NCI-H2029 (cell line): ENCODE data around the gene CADPS2.

Experiments
- DNase-seq: peaks from one replicate; lab custom pipeline; 2025; lab: John Stamatoyannopoulos, UW

The CADPS2 gene

DNA sequence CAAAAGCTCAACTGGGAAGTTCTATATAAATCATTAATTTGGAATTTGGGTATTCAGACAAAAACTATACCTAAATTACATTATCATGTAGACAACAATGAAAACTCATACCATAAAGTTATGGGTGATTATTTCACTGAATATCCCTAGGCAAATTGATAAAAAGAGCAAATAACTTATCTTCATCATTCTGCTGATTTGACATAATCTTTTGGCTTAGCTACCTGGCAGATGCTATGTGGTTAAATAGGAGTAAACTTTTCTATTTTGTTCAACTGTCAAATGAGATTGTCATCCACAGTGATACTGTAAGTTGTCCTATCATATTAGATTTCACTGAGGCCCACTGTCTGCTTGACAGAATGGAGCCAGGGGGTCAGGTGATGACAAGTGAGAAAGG lies 432.8 kb downstream of the CADPS2 start:
- DNase-seq = no peak

DNA sequence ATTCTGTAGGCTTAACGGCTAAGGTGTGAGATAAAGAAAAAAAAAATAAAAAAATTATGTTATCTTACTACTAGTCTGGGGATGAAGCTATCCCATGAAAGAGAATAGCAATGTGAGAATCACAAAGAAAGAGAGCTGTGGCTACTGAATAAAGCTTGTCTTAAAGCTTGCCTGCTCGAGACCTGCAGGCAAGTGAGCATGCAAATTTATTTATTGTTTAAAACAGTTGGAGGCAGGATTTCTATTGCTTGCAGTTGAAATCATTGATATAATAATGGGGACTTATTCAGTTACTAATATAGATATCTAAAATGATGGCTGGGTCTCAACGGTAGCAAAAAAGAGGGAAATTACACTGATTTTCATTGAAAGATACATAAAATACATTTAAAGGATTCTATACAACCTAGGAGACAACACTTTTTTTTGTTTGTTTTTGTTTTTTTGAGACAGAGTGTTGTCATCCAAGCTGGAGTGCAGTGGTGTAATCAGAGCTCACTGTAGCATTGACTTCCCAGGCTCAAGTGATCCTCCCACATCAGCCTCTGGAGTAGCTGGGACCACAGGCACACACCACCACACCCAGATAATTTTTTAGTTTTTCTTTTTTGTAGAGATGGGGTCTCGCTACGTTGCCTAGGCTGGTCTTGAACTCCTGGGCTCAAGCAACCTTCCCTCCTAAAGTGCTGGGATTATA lies 437.2 kb downstream of the CADPS2 start:
- DNase-seq = no peak

DNA sequence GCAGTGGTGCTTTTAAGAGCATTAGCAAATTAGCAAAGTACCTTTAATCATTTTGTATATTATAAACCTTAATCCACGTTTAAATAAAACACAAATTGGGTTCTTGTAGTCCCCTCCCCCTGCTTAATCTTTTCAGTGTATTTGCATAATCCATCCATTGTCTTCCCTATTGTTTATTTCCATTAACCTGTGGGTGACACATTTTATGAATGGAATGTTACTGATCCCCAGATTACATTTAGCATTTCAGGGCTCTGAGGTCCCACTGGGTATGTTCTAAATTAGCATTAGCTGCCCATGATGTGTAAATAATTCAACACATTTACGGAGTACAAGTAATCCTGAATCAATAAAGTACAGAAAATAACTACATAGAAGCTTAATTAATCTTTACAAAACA lies 443.3 kb downstream of the CADPS2 start:
- no peak for DNase-seq

DNA sequence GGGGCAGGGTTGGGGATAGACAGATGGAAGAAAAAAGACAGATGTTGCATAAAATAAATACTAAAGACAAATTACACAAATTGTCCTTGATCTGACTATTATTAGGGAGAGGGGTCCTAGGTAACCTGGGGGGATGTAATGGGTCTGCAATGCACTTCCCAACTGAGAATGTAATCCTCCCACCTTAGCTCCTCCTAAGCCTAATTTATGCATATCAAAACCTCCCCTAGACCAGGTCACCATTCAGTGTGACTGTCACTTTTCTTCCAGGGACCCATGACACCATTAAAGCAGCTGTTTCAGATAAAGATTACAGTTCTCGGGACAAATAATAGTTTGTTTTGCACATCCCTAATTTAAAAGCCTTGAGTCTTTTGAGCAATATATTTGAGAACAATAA lies 447.8 kb downstream of the CADPS2 start:
- DNase-seq = no peak

DNA sequence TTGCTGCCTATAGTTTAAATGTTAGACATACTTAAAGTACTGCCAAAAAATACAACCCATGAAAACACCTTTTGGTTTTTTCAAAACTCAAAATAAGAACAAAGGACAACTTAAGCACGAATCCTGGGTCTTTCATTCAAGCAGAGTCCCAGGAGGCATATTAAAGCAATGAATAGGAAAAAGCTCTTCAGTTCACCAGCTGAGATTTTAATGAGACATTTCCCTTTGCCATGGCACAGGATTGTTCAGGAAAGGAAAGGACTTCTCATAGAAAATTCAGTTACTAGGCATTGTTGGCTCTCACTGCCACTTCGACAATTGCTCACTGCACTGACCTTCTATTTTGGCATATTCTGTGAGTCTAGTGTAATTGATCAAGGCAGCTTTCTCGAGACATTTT lies 448.3 kb downstream of the CADPS2 start:
- no peak for DNase-seq

DNA sequence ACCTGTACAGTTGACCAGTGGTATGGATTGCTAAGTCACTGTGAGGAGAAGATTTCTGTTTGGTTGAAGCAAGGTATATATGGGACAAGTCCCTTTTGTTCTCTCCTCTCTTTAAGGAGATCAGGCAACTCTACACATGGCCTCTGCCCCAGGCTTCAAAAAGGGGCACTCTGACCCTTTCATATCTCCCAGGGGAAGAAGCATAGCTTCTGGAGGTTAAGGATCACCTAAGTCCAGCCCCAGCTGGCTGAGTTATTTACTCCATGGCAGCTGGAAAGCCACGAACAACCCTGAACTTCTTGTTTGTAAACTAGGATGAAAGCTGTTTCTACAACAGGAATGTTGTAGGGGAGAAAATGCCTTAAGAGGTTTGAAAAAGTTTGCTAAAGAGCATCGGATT lies 452.5 kb downstream of the CADPS2 start:
- DNase-seq = no peak

DNA sequence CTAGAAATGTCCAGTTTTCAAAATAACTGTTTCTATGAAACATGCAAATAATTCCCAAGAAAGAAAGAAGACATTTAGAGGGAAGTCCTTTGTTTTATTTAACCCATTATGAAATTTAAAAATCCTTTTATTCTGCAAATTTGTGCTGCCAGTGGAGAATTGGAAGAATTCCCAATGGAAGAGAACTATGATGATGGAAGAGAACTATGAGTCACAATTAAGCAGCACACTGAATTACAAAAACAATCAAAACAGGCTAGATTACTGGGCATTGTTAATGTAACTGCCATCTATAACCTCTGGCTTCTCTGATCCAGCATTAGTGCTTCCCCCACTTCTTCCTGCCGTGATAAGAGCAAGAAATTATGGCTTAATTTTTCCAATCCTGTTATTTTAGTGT lies 455.6 kb downstream of the CADPS2 start:
- DNase-seq = no peak

DNA sequence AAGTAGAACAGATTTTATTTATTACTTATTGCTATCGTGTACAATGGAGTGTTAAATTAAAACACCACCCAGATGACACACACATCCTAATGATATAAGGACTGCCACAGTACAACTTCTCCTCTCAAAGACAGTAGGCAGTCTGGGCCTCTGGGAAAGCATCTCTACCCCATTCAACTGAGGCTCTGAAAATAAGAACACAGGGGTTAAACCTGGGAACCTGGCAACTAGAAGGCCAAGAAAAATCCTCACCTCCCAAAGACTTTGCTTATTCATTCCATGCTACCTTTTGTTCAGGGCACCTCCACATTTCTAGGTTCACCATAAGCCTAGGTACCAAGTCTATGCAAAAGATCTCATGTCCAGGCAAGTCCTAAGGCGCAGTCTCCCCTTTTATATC lies 456.3 kb downstream of the CADPS2 start:
- DNase-seq = no peak

DNA sequence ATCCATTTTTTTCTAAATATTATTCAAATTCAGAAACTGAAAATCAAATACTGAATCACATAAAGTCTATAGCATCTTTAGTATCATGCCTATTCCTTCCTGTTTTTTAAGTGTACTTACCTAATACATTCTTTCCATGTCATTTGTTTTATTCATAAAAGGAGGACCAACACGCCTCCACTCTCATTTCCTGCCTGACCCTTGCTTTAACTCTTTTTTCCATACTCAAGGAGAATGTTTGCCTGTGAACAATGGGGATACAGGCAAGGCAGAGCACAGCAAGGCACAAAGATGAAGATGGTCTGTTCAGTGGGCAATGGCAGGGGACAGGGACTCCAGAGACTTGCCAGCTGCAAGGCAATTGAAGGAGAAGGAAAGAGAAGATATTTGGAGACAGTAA lies 460.5 kb downstream of the CADPS2 start:
- no peak for DNase-seq

DNA sequence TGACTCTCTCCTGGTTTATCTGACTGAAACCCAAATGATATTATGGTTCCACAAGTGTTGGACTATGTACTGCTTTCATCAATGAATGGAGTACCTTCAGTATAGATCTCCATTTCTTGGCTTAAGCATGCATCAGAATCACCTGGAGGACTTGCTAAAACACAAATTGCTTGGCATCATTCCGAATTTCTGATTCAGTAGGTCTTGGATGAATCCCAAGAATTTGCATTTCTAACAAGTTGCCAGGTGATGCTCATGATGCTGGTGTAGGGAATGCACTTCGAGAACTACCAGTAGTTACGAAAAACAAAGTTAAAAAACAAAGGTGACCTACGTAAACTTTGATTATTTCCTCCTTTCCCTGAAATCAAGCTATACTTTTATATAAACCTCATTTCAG lies 462.7 kb downstream of the CADPS2 start:
- DNase-seq = no peak

DNA sequence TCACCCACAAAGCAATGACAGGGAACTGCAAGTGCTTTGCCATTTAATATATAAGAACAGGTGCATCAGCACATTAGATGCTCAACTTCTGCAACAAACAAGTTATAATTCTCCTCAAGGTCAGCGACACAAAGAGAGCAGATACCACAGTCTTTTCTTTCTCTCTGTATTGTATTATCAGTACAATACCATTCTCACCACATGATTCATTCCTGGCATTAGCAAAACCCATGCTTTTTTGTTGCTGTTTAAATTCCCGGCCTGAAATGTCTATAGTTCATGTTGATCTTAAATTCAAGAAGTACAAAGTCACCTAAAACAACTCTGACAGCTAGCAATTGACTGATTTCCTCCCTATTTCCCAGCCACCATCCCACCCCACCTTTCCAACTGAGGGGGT lies 469.9 kb downstream of the CADPS2 start:
- DNase-seq = no peak

DNA sequence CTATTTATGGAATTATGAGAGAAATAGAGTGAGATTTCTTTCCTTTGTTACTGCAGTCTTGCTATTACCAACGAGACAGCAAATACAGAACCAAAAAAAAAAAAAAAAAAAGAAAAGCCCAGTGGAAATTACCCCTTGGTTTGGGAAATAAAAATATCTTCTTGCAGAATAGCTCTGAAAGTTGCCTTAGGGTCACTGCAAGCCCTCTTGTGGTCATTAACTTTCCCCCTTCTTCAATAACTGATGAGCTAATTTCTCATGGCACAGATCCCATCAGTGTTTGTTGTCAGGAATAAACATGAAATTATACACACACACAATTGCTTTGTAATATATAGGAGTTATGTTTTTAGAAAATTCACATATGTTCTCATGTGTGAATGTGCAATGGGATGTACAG lies 470.8 kb downstream of the CADPS2 start:
- DNase-seq = no peak

DNA sequence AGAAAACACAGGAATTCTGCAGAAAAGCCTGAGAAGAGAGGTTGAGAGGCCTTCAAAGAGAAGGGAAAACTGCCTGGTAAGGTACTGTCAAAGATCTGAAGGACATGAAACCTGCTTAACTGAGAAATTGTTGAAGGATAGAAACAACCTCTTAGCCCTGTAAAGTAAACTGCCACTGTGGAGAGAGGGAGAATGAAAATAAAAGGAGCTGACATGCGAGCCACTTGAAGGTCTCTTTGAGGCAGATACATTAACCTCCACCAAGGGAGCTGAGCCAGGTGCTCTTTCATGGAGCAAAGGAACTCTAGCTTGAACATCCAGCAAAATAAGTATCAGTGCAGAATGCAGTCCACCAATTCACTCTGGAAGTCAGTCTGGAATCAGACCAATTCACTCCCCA lies 472.9 kb downstream of the CADPS2 start:
- DNase-seq = peak; percentile 7

DNA sequence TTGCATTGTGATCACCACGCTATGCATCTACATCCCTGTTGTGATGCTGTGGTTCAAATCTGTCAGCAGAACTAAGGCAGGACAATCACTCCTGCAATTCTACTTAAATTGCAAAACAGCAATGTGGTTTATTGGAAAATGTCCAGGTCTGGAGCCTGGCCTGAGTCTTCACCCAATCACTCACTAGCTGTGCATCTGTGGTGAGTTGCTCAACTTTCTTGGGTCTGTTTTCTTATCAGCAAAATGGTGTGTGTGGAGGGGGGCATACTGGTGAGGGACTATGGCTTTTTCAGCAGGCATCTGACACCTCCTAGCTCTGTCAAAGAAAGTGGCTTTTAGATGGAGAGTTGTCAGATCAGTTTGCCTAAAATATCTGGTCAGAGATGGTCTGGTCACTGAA lies 473.4 kb downstream of the CADPS2 start:
- DNase-seq = no peak

DNA sequence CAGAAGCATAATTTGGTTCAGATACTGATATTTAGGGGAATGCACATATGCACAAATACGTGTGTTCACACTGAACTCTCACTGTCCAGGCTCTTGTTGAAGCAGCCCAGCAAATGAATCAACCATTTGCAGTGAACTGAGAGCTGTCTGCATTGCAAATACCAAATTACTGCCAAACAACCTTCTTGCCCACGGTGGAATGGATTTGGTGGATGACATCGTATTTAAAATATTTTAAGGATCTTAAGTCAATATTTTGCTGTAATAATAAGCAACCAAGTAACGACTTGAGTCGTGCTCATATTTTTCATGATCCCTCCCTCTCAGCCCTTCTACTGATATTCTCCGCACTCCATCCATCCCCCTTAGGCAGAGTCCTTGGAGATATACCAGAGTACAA lies 473.8 kb downstream of the CADPS2 start:
- no peak for DNase-seq

DNA sequence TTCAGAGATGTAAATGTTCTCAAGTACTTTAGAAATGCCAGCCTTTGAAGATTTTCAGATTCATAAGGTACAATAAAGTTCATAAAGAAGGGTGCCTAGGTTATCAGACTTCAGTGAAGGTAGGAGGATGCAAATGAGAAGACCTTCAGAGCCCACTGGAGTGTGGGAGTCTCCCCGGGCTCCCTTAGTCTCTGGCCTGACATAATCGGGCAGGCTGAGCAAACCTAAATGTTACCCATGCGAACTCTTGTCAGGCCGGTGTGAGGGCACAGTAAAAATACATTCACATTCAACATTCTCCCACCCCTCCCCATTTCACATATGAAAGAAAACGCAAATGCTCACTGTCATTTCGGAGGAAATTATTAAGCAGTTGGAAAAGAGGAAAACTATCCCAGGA lies 479.1 kb downstream of the CADPS2 start:
- DNase-seq = no peak

DNA sequence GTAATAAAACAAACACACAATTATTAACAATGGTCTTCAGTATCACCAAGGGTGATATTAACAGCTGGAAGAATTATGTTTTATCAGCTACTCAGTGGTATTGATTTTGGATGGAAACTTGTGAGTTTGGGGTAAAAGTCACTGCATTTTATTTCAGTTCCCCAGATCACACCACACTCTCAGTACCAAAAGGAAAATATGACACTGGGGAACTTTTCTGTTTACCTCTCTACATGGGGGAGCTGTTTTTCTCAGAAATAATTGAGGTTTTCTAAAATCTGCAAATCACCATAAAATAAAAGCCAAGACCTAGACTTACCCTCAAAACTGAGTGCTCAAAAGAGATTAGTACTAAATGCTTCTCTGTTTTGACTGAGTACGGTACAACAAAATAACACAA lies 483.1 kb downstream of the CADPS2 start:
- DNase-seq = no peak

DNA sequence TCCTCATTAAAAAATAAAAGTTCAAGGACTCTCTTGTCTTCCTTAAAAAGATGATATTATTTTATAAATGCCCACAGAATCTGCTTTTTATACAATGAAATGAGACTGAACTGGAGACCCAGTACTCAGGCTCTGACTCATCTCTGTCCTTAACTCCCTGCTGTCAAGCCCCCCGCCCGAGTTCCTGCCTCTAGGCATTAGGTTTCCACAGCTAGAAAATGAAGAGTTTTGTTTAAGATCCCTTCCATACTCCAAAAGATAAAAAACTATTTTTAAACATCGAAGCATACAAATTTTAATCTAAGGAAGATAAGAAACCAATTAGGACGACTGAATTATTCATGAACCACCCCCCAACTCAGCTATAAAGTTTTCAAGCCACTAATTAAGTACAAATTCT lies 484.0 kb downstream of the CADPS2 start:
- DNase-seq = no peak

DNA sequence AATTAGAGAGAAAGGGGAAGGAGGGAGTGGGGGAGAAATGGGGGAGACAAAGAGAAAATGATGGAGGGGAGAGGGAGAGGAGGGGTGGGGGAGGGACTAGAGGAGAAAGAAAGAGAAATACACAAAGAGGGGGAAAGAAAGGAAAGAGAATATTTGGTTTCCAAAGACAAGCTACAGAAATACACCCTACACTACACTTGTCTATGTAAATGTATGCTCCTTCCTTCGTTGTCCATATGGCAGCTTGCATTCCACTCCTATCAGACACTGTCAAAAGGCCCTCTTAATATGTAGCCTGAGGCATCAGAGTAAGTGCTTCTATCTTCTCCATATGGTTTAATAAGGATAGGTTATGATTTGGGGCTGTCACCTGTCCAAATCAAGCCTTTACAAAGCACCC lies 488.9 kb downstream of the CADPS2 start:
- DNase-seq = no peak

DNA sequence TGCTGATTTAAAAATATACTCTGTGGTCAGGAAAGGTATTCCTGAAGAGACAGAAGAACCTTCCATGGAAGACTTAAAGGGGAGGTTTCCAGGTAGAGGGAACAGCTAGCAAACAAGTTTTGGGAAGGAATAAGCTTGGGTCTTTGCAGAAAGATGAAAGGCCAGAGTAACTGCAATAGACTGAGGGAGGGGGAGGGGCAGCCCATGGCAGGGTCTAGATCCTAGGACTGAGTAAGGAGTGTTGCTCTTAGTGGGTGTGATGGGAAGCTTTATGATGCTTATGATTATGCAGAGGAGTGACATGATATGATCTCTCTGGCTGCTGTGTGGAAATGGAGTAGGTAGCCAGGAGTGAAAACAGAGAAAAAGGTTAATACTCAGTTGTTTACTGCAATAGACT lies 491.7 kb downstream of the CADPS2 start:
- no peak for DNase-seq

DNA sequence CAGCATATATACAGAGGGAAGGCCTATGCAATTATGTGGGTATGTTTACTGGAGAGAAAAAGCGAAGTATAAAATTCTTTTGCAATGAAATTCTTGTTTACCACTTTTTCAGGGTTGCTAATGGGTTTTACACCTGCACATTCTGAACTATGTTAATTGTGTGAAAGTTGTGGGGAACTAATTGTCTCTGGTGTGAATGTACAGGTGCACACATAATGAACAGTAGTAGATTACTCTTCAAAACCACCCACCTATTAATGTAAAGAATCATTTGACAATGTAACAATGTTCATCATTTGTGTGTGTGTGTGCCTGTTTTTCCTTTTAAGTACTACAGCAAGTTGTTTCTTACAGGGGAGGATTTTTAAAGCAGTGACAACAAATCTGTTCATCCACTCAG lies 501.7 kb downstream of the CADPS2 start:
- no peak for DNase-seq

DNA sequence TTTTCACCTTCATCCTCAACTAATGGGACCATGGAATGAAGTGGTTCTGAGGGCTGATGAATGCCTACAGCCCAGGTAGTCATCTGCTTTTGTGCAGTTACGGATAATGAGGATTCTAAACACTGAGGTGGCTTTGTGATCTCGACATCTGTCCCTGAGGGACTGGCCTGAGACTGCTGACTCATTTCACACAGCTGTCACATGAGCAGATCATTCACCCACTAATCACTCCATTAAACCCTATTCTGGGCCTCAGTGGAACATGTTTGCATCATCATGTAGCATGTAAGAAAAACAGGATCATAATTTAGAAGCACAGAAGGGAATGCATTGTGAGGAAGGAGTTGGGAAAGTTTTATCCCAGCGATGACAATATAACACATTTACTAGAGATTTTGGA lies 502.3 kb downstream of the CADPS2 start:
- no peak for DNase-seq

DNA sequence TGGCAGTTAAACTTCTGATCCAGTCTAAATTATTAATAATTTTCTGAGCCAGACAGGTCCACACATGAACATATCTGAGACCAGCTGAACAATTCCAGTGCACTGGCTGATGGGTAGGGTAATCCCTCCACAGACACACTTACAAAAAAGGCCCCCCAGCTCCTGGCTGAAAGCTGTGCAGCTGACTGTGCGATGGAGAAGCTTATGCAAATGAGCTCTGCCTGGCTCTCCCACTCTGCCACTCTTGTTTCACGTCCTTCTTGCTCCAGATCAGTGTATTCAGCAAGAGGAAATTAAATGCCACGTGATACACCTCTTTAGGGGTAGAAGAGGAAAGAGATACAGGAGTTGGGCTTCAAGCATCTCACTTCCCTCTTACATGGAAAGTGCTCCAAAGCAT lies 505.3 kb downstream of the CADPS2 start:
- no peak for DNase-seq

DNA sequence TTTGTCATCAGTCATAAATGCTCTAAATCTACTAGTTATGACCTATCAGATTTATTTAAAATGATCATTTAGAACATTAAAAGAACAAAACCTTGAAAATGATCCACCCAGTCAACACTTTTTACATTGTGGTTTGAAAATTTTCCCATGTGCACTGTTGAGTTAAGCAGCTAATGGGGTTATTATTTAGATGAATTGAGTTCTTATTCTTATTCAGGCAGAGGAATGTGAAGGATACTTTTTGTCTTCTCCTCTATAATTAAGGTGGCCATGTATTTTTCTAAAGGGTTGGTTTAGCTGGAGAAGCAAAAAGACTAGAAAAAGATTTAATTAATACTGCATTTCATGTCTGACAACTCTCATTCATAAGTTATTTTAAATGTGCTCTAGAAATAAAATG lies 506.8 kb downstream of the CADPS2 start:
- no peak for DNase-seq

DNA sequence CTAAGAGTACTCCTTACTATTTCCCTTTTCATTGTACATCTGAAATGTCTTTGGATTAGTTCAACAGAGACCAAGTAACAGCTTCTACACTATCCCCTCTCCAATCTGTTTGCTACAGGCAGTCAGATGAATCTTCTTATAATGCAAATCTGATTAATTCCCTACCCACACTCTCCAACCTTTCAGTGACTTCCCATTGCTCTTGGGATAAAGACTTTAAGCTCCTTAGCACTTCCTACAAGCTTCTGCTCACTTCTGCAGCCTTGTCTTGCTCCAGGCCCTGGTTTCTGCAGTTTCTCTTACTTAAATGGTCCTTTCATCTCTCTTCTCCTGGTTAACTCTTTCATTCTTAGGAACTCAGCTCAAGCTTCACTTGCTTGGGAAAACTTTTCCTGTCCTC lies 516.5 kb downstream of the CADPS2 start:
- DNase-seq = no peak
